GM21528 (cell line): ENCODE measurements around the gene CCNC.
A peak's percentile ranks its signal among the peaks of the same experiment; 100 is the strongest.

Experiments
- ATAC-seq: cut with Tn5 transposase; IDR thresholded peaks from one replicate; pipeline ENCODE4 v1.9.1; 2021; ENCODE audit warnings: mild to moderate bottlenecking, moderate library complexity; ENCODE audit not compliant: unreplicated experiment, low FRiP score

CCNC gene, protein sequence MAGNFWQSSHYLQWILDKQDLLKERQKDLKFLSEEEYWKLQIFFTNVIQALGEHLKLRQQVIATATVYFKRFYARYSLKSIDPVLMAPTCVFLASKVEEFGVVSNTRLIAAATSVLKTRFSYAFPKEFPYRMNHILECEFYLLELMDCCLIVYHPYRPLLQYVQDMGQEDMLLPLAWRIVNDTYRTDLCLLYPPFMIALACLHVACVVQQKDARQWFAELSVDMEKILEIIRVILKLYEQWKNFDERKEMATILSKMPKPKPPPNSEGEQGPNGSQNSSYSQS

DNA sequence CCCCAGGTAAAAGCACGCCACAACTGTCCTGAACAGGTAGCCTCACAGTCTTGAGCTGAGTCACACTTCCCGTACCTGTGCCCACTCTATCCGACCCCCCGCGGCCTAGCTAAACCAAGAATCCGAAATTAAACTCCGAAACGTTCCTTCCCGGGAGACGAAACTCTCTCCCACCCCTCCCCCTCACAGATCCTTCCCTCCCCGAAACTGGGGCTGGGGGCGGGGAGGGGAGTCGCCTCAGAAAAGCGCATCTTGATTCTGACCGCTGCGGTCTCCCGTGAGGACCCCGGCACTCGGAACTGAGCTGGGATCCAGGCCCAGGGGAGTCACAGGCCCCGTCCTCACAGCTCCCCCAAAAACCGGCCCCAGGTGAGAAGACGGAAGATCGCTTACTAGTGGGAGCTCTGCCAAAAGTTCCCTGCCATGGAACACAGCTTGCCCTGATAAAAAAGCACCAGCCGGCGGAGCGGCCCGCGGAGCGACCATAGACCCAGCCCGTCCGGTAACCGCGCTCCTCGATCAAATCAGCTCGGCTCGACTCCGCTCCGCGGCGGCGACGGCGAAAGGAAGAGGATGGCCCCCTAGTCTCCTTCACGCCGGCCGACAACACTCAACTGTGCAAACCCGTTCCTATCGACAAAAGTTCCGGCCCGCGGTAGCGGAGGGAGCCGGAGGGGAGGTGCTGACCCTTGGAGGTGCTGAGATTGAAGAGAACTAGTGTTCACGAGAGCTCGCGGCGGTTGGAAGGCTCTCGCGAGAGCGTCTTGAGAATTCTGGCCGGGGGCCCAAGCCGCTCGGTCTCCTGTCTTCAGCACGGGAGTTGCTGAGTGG, at the start of gene CCNC:
Gene CCNC (minus strand): TSS at position 558 of the 831 bp plus-strand sequence. CDS start 133 bp downstream, at position 425.
- ATAC-seq: peak; percentile 98

DNA sequence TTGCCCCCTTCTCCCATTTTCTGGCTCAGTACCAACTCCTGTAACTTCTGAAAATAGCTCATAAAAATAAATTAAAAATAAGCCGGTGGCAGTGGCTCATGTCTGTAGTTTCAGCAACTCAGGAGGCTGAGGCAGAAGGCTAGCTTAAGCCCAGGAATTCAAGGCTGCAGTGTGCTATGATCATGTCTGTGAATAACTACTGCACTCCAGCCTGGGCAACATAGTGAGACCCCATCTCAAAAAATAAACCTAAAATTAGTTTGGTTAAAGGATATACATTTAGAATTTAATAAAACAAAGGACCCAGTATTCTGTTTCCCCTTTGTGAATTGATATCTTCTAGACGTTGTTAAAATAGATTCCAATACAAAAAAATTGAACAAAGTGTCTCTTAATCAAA, 48.7 kb upstream of the CCNC start:
- ATAC-seq: no peak

DNA sequence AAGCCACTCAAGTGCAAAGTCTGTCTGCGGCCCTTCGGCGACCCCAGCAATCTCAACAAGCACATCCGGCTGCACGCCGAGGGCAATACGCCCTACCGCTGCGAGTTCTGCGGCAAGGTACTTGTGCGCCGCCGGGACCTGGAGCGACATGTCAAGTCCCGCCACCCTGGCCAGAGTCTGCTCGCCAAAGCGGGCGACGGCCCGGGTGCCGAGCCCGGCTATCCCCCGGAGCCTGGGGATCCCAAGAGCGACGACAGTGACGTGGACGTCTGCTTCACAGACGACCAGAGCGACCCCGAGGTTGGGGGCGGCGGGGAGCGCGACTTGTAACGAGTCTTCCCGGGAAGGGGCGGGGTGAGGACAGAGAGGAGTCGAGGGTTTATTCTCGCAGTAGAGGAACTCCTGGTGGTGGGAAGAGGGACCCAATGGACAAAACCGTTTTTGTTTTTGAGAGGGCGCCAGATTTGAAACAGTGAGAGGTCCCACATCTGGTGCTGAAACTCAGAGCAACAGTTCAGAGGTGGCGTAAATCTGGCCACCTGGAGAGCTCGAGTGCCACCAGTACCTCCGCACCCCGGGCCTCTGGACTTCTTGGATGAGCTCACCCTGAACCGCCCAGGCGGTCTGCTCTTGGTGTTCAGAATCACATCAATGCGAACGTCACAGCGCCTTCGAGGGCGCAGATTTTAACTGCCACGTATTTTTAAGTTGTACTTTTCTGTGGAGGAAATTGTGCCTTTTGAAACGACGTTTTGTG, 46.1 kb upstream of the CCNC start:
- ATAC-seq: peak; percentile 23

DNA sequence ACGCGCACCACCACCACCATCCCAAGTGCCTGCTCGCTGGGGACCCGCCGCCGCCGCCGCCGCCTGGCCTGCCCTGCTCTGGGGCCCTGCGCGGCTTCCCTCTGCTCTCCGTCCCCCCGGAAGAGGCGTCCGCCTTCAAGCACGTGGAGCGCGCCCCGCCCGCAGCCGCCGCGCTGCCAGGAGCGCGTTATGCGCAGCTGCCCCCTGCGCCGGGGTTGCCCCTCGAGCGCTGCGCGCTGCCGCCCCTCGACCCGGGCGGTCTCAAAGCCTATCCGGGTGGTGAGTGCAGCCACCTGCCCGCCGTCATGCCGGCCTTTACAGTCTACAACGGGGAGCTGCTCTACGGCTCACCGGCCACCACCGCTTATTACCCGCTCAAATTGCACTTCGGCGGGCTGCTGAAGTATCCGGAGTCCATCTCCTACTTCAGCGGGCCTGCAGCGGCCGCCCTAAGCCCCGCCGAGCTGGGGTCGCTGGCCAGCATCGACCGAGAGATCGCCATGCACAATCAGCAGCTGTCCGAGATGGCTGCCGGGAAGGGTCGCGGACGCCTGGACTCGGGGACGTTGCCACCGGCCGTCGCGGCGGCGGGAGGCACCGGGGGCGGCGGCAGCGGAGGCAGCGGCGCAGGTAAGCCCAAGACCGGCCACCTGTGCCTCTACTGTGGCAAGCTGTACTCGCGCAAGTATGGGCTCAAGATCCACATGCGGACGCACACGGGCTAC, 45.4 kb upstream of the CCNC start:
- peak; percentile 68 for ATAC-seq

DNA sequence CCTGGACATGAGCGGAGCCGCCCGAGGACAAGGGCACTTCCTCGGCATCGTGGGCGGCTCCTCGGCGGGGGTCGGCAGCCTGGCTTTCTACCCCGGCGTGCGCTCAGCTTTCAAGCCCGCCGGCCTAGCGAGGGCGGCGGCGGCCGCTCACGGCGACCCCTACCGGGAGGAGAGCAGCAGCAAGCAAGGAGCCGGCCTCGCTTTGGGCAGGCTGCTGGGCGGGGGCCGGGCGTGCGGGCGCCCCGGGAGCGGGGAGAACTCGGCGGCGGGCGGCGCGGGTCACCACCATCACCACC, 44.9 kb upstream of the CCNC start:
- ATAC-seq: peak; percentile 52

DNA sequence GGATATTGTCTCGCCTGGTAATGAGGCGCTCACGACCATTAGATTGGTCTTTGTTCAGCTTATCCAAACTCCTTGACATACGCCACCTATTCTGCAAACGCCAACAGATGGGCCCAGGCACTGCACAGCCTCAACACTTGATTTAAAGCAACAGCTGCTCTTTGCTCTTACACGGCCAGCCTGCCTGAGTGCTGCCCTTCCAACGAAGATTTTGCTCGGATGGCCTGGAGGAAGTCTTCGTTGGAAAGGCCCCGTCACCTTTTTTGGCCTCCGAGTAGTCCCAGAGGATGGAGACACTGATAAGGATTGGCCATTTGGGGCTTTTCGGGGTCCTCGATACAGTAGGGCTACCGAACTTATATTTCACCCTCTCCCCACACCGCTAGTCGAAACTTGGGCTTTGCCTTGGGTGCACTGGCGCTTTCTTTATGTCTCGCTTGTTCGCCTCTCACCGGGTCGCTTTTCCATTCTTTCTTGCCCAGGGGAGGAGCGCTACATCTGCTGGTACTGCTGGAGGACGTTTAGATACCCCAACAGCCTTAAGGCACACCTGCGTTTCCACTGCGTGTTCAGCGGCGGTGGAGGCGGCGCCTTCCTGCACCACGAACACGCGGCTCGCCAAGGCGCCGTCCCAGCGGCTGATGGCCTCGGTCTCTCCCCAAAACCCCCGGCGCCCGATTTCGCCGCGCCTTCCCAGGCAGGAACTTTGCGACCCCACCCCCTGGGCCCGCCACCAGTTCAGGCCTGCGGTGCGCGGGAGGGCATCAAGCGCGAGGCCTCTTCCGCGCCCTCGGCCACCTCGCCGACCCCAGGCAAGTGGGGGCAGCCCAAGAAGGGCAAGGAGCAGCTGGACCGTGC, 44.3 kb upstream of the CCNC start:
- ATAC-seq: peak; percentile 5

DNA sequence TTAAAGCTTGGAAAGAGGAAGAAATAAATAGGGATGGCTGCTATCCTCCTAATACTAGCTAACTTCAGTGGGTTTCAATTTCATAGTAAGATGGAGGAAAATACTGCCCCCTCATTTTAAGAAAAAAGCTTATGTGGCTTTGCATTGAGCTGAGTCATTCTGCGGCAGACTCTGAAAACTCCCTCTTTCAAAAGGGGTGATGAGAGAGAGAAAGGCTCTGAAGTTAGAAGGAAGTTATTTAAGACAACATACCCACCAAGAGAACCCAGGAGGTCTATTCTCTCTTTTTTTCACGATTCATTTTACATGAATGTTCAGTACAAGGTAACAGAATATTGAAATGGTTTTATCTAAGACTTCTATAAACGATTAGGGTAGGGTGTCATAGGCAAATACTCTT, 42.7 kb upstream of the CCNC start:
- ATAC-seq: peak; percentile 57

DNA sequence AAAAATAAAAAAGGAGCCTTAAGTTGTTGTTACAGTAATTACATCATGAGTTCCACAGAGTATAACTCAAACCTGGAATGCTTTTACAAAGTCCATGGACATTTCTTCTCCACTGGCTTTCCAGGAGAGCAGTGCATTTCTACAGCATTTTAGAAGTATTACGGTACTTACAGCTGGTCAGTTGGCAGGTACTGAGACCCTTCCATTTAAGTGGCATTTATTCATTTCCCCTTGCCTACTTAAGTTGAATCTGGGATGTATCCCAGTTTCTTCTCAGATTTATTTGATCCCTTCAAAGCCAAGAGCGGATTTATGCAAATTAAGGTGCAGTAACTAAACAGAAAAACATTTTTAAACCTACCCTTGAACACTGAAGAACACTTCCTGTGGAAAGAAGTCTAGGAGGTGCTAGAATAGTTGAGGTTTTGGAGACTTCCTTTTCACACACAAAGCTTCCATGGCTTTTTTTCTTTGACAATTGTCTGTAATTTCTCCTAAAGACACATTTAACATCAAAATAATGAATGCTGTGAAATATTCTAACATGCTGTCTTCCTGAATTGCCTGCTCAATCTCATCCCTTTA, 41.5 kb upstream of the CCNC start:
- ATAC-seq: no peak

DNA sequence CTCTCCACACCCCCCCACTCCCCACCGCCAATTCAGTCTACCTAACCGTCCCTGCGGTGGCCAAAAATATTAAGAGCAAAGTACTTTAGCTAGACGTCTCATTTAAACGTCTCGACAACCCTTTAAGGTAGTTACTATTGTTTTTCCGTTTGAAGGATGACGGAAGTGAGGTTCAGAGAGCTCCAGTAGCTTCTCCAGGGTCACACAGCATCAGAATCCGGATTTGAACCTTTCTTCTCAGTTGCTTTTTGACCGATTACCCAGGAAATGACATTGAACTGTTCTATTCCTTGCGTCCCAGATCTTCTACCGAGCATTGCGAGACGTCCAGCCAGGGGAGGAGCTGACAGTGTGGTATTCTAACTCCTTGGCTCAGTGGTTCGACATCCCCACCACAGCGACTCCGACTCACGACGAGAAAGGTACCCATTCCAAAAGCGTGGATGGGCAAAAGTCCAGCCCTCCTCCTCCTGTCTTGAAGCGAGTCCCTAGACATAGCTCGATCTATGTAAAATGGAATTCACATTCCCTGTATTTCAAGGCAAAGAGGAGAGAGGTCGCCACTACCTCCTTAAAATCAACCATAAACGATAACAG, 40.5 kb upstream of the CCNC start:
- no peak for ATAC-seq

DNA sequence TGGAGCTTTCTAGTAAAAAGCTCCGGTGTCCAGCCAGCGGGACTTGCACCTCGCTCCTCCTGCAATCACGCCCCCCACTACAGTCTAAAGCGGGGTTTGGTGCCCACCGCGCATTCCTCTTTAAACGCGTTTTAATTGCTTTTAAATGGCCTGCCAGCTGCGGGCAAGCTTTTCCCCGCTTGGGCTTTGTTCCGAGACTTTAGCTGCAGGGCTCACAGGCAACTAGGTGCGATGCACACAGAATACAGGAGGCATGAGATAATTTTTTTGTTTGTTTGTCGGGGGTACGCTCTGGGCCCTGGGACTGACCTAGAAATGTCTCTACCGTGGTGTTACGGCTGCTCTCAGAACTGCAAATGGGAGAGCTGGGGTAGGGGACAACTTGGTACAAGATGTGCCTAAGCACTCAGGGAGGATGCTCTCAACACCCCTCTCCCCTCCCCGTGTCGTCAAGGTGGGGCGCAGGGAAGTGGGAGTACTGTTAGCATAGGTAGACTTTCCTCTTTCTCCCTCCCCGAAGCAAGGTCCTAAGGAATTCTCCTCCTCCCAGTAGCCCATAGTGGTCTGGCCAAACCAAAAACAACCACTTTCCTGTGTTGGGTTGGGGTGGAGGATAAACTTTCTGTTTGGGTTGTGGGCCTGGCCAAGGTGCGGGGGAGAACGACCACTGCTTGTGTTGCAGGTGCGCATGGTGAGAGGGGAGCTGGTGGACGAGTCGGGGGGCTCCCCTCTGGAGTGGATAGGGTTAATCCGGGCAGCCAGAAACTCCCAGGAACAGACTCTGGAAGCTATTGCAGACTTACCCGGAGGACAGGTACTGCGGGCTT, 39.8 kb upstream of the CCNC start:
- no peak for ATAC-seq

DNA sequence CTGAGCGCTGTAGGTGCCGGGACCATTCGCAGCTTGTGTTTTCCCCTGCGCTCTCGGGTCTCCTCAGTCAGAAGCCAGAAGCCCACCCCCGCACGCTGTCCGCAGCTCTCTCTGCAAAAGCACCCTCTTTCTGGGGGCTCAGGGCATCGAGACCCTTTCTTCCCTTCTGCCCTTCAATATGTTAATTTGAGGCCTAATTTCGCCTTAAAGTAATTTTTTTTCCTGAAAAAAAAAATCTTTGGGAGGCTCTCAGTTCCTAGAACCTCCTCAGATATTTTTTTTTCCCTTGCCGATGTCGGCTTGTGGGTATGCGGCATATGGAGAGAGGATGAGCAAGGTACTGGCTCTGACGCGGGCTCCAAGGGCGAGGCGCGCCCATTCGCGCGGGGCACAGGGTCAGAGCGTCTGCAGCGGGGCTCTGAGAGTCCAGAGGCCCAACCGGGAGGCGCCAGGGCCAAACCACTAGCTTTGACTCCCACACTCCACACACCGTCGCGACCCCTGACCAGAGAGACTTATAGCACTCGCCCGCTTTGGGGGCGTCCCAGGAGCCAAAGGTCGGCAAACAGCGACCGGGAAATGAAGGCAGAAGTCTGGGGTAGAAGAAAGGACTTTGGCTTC, 39.1 kb upstream of the CCNC start:
- ATAC-seq: no peak

DNA sequence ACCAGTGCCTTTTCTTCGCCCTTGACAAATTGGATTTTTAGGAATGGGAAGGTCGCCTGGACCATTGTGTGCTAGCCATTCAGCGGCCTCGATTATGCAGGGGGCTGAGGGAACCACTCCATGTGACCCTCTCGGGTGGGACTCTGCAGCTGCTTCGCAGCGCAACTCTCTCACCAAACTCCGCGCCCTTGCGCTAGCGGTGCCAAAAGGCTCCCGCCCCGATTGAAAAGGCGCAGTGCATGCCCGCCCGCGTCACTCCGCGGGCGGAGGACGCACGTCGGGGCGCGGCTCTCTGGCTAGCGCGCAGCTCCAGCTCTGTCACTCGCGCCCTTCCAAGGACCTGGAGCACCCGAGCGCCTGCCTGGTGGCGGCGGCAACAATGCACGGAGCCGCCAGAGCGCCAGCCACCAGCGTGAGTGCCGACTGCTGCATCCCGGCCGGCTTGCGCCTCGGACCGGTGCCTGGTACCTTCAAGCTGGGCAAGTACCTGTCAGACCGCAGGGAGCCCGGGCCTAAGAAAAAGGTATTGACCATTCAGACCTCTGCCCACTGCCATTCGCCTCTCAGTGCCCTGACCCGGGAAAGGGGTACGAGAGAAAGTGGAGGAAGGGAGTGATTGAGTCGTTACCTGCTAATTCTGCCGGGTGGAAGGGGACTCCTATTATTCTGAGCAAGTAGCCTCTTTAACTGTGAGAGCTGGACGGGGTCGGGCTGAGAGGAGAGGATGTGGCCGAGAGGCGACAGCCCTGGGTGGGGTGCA, 38.4 kb upstream of the CCNC start, which contains the start of gene PRDM13:
Gene PRDM13 (plus strand): TSS at position 178 of the 760 bp plus-strand sequence. CDS start 202 bp downstream, at position 380.
- no peak for ATAC-seq

DNA sequence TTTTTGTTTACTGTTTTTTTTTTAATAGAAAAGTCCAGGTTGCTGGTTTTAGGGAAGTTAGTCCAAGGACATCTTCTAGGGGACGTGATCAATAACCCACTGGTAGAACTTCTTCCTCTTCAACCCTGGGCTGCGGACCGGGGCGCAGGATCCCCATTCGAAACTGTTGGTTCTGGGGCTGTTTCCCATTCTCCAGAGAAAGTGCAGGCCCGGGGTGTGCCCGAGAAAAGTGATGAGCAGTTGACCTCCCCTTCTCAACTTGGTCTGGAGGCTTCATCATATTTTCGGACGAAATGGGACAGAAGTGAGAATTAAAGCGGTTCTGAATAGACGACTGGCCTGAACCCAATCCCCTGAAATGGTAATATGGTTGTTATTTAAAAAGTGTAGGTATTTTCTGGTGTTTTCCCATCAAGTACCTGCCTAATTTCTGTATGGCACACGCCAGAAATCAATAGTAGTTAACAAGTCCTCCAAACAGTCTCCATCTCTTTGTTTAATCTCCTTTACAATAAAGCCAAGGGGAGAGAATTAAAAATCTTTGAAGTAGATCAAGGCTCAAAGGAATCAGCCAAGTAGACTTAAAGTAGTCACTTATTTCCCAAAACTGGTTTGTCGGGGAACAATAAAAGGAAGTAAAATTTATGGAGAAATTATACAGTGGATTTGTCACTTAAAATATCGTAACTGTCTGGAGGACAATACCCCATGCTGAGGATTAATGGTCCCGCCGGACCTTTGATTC, 37.6 kb upstream of the CCNC start:
- no peak for ATAC-seq

DNA sequence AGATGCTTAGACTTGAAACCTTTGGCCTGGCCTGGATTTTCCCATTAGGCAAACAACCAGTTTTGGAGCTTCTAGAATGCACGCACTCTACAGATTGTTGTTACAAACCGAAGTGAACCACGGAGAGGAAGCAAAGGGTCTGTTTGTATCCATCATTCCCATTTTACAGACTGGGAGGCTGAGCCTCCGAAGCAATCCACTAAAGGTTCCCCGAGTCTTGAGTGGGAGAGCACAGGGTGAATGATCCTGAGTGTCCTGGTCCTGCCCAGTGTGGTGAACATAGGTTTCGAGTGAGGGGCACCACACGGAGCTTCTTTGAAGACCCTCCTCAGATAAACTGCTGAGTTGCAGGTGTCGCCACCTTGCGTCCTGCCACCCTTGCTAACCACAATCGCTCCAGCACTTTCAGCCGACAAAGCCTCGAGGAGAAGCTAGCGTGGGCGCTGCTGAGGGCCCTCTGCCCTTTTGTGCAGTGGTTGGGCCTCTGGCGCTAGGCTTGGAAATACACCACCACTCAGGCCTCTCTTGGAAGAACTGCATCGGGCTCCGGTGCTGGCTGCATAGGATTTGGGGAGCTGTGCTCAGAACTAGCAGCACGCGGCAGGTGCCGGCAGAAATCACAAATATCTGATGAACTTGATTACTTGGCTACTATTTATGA, 36.7 kb upstream of the CCNC start:
- ATAC-seq: no peak

DNA sequence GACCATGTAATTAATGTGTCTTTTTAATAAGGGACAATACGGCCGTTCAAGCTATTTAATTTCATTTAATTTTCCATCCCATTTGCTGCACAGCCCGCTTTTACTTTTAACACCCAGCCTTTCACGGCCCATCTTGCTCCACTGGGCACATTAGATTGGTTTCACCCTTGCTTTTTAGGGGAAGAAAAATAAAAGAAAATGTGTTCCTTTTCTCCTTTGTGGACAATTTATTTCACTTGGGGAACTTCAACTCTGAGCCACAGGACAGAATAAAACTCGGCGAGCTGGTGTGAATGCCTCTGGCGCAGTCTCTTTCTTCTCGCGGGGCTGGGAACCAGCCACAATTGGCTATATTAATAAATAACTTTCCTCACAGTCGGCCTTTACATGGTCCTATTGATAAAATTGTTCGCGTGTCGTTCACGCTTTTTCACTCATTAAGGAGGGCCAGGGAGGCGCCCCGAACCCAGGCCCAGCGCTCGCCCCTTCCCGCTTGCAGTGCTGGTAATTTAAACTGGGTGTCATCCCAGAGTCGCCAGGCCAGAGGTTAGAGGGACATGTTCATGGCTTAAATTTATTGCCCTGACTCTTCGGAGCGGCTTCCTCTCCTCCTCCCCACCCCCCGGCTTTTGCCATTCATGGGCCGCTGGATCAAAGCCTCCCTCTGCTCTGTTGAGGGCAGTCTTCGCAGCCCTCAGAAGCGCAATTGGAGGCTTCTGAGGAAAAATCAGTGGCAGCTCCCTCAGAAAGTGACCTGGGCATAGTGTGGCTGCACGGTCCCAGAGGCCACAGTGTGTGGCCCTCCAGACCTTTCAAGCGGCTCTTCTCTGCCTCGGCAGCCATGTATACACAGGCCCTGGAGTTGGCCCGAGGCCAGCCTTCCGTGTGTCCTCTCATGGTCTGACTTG, 36.0 kb upstream of the CCNC start:
- ATAC-seq: no peak
